ENCODE results near the gene SLC52A3. TPM values are rescaled to one million over a fixed set of nuclear protein-coding genes. Genes with fewer than 3 reads are reported as not detected.

Gene SLC52A3
- total and polyA plus RNA-seq, 2 of the 13 experiments (the other 11 are each of a cell fraction or from before 2014, with no cell fraction given): 0.03 TPM; not detected in 1

DNA sequence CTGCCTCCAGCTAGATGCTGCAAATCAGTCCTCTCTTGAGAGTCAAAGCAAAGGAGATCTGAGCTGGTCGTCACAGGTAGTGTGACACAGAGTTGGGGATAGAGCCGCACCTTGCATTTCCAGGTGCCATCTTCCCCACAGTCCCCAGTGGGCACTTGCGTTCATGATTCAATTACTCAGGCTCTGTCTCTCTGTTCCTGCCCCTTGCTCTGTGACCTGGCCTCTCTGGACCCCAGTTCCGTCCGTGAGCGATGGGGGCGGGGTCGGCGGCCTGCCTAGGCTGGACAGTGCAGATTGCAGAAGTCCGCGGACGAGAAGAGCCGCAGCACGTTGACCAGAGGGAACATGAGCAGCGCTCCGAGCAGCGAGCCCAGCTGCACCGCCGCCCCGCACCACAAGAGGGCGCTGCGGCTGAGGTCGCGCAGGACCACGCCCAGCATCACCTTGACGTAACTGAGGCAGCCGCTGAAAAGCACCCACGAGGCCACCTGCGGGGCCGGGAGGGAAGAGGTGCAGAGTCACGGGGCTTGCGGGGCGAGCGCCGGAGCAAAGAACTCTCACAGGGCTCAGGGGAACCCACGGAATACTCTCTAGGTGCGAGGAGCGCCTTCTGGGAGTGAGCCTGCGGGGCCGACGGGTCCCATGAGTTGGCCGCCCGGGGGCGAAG lies 7.4 kb downstream of the SLC52A3 start (continued):
- TF ChIP-seq, protein P1, sequence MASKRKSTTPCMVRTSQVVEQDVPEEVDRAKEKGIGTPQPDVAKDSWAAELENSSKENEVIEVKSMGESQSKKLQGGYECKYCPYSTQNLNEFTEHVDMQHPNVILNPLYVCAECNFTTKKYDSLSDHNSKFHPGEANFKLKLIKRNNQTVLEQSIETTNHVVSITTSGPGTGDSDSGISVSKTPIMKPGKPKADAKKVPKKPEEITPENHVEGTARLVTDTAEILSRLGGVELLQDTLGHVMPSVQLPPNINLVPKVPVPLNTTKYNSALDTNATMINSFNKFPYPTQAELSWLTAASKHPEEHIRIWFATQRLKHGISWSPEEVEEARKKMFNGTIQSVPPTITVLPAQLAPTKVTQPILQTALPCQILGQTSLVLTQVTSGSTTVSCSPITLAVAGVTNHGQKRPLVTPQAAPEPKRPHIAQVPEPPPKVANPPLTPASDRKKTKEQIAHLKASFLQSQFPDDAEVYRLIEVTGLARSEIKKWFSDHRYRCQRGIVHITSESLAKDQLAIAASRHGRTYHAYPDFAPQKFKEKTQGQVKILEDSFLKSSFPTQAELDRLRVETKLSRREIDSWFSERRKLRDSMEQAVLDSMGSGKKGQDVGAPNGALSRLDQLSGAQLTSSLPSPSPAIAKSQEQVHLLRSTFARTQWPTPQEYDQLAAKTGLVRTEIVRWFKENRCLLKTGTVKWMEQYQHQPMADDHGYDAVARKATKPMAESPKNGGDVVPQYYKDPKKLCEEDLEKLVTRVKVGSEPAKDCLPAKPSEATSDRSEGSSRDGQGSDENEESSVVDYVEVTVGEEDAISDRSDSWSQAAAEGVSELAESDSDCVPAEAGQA (IDR thresholded peaks at IDR 0.05; ENCODE audit: low read depth): no peak
- TF ChIP-seq, protein P1 (CRISPR knock-in tag; IDR thresholded peaks at IDR 0.05; ENCODE audit: borderline replicate concordance): no peak
- TF ChIP-seq RFXAP (CRISPR knock-in tag; IDR thresholded peaks at IDR 0.05; ENCODE audit: borderline replicate concordance) (0 out of 2 replicates have a peak, but pooled peaks have one; percentile 8), ASH2L (IDR thresholded peaks at IDR 0.05; ENCODE audit: insufficient read length, low read depth, low read length) (no peak), ZNF230 (CRISPR knock-in tag; IDR thresholded peaks at IDR 0.05) (no peak), SRY (CRISPR knock-in tag; IDR thresholded peaks at IDR 0.05) (0 out of 2 replicates have a peak, but pooled peaks have one; percentile 78), ERF (CRISPR knock-in tag; IDR thresholded peaks at IDR 0.05) (peak; percentile 44; the same call in 1 of the 2 replicates), SPEN (CRISPR knock-in tag; IDR thresholded peaks at IDR 0.05; ENCODE audit: low read depth) (no peak), ZMYM4 (CRISPR knock-in tag; IDR thresholded peaks at IDR 0.05) (peak; percentile 46; the same call in 1 of the 2 replicates), RFXANK (CRISPR knock-in tag; IDR thresholded peaks at IDR 0.05) (no peak), GABPB1 (CRISPR knock-in tag; IDR thresholded peaks at IDR 0.05) (peak; percentile 72; the same call in 1 of the 2 replicates), ZNF709 (CRISPR knock-in tag; IDR thresholded peaks at IDR 0.05) (no peak)
- TF ChIP-seq, protein P2, sequence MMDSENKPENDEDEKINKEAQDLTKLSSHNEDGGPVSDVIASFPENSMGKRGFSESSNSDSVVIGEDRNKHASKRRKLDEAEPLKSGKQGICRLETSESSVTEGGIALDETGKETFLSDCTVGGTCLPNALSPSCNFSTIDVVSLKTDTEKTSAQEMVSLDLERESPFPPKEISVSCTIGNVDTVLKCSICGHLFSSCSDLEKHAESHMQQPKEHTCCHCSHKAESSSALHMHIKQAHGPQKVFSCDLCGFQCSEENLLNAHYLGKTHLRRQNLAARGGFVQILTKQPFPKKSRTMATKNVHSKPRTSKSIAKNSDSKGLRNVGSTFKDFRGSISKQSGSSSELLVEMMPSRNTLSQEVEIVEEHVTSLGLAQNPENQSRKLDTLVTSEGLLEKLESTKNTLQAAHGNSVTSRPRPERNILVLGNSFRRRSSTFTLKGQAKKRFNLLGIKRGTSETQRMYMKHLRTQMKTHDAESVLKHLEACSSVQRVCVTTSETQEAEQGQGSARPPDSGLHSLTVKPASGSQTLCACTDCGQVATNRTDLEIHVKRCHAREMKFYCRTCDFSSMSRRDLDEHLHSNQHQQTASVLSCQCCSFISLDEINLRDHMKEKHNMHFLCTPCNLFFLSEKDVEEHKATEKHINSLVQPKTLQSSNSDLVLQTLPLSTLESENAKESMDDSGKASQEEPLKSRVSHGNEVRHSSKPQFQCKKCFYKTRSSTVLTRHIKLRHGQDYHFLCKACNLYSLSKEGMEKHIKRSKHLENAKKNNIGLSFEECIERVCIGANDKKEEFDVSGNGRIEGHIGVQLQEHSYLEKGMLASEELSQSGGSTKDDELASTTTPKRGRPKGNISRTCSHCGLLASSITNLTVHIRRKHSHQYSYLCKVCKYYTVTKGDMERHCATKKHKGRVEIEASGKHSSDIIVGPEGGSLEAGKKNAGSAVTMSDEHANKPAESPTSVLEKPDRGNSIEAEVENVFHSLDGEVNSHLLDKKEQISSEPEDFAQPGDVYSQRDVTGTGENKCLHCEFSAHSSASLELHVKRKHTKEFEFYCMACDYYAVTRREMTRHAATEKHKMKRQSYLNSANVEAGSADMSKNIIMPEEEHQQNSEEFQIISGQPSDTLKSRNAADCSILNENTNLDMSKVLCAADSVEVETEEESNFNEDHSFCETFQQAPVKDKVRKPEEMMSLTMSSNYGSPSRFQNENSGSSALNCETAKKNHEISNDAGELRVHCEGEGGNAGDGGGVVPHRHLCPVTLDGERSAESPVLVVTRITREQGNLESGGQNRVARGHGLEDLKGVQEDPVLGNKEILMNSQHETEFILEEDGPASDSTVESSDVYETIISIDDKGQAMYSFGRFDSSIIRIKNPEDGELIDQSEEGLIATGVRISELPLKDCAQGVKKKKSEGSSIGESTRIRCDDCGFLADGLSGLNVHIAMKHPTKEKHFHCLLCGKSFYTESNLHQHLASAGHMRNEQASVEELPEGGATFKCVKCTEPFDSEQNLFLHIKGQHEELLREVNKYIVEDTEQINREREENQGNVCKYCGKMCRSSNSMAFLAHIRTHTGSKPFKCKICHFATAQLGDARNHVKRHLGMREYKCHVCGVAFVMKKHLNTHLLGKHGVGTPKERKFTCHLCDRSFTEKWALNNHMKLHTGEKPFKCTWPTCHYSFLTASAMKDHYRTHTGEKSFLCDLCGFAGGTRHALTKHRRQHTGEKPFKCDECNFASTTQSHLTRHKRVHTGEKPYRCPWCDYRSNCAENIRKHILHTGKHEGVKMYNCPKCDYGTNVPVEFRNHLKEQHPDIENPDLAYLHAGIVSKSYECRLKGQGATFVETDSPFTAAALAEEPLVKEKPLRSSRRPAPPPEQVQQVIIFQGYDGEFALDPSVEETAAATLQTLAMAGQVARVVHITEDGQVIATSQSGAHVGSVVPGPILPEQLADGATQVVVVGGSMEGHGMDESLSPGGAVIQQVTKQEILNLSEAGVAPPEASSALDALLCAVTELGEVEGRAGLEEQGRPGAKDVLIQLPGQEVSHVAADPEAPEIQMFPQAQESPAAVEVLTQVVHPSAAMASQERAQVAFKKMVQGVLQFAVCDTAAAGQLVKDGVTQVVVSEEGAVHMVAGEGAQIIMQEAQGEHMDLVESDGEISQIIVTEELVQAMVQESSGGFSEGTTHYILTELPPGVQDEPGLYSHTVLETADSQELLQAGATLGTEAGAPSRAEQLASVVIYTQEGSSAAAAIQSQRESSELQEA (CRISPR knock-in tag; IDR thresholded peaks at IDR 0.05; ENCODE audit: not compliant biosample characterization): no peak
- TF ChIP-seq, protein P3, sequence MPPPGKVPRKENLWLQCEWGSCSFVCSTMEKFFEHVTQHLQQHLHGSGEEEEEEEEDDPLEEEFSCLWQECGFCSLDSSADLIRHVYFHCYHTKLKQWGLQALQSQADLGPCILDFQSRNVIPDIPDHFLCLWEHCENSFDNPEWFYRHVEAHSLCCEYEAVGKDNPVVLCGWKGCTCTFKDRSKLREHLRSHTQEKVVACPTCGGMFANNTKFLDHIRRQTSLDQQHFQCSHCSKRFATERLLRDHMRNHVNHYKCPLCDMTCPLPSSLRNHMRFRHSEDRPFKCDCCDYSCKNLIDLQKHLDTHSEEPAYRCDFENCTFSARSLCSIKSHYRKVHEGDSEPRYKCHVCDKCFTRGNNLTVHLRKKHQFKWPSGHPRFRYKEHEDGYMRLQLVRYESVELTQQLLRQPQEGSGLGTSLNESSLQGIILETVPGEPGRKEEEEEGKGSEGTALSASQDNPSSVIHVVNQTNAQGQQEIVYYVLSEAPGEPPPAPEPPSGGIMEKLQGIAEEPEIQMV (CRISPR knock-in tag; IDR thresholded peaks at IDR 0.05; ENCODE audit: low read depth): peak; percentile 77; the same call in 1 of the 2 replicates
